Sigmoid colon (tissue), 7 donors: ENCODE data around the gene SLC2A3. TPM values are rescaled to one million over a fixed set of nuclear protein-coding genes. Genes with fewer than 3 reads are reported as not detected.
A peak's percentile ranks its signal among the peaks of the same experiment; 100 is the strongest.

Experiments used
- DNase-seq: peaks from one replicate; pipeline ENCODE4 v3.0.0-alpha.2; 2019
- H3K27ac ChIP-seq, 4 donors: fragments of 200-600 bp; sonication (generic); one replicate each; pipeline ENCODE4 v1.5.1; 2016 to 2019; ENCODE audit warnings: mild to moderate bottlenecking in 1 of 4
- H3K27me3 ChIP-seq, 3 donors: fragments of 200-600 bp; sonication (generic); one replicate each; pipeline ENCODE4 v1.5.1; 2019; ENCODE audit warnings: mild to moderate bottlenecking in 1 of 3
- H3K36me3 ChIP-seq, 4 donors: fragments of 200-600 bp; sonication (generic); one replicate each; pipeline ENCODE4 v1.5.1; 2016 to 2019
- H3K4me1 ChIP-seq, 4 donors: fragments of 200-600 bp; sonication (generic); one replicate each; pipeline ENCODE4 v1.5.1; 2017 to 2019
- H3K4me3 ChIP-seq, 4 donors: fragments of 200-600 bp; sonication (generic); one replicate each; pipeline ENCODE4 v1.5.1; 2017 to 2019; ENCODE audit warnings: mild to moderate bottlenecking in 2 of 4, moderate library complexity in 1 of 4
- H3K9me3 ChIP-seq, 4 donors: fragments of 200-600 bp in 3 of 4; sonication (generic) in 3 of 4; one replicate each; pipeline versions ENCODE4 v1.5.1 to v1.6.1; 2013 to 2019
- EP300 ChIP-seq, 4 donors: sonication (generic); formaldehyde crosslinking; IDR thresholded peaks; one replicate each; pipeline ENCODE4 v1.6.1; 2017; ENCODE audit warnings: antibody characterized with exemption in 4 of 4
- POLR2A ChIP-seq, 2 donors: fragments of 450-650 bp; IDR thresholded peaks; one replicate each; pipeline ENCODE4 v1.6.1; 2016; ENCODE audit warnings: antibody characterized with exemption in 2 of 2, mild to moderate bottlenecking in 2 of 2, moderate library complexity in 2 of 2
- POLR2AphosphoS5 ChIP-seq, 4 donors: sonication (generic); formaldehyde crosslinking; IDR thresholded peaks; one replicate each; pipeline ENCODE4 v1.6.1; 2017; ENCODE audit warnings: antibody characterized with exemption in 4 of 4
- WGBS, 2 donors: extraction: QIAGEN DNeasy Blood & Tissue Kit; methylation state at CpG; one replicate each; pipeline ENCODE4 v1.1.7; 2013; 5-methylcytosine and 5-hydroxymethylcytosine counted together
- intact Hi-C: fragments of 100-400 bp; cut with DNase I; formaldehyde crosslinking; loops from one replicate; pipeline ENCODE4 v1.15.1; 2023
- polyA plus RNA-seq, 3 donors: library from polyadenylated mRNA; stranded (reverse); fragments of 200-250 nt; gene quantifications; one replicate each; pipeline ENCODE4 v1.2.3, GENCODE V29; 2013
- small RNA-seq, 3 donors: library from RNA; depleted of rRNA; stranded (forward); fragments of <200 nt; gene quantifications; one replicate each; pipeline ENCODE3, GENCODE V24; 2016
- total RNA-seq, 4 donors: library from RNA; depleted of rRNA; stranded (reverse); fragments of >200 nt; gene quantifications; one replicate each; pipeline ENCODE4 v1.1.0, GENCODE V29; 2016
- TF ChIP-seq, protein P1 (sequence below), 4 experiments: fragments of 450-650 bp in 3 of 4; fragments of 200-600 bp in 1 of 4; IDR thresholded peaks; one replicate each; pipeline ENCODE4 v1.5.1; 2016 to 2019; ENCODE audit warnings: antibody characterized with exemption in 4 of 4, mild to moderate bottlenecking in 3 of 4, moderate library complexity in 2 of 4
- donor health status: healthy with polysubstance abuse.
- donor health status: Bipolar disorder and iron deficiency.
- donor health status: healthy.

The SLC2A3 gene
- total and polyA plus RNA-seq, 7 donors, result 3.0 to 110 (median 12.8) TPM

- WGBS, 2 donors, result 86 to 90% methylated on average over 3 of the region's 3 CpGs
- no peak for DNase-seq
- Histone ChIP-seq H3K4me3 (no peak overlapping the region), H3K9me3 (no peaks in the 10 kb centered on the region), H3K27me3 (no peaks in the 10 kb centered on the region), H3K27ac (no peak overlapping the region), H3K4me1 (no peaks in the 10 kb centered on the region), H3K36me3 (no peaks in the 10 kb centered on the region)
- no peak for TF ChIP-seq POLR2AphosphoS5 (IDR thresholded peaks at IDR 0.05)
- TF ChIP-seq, protein P1, sequence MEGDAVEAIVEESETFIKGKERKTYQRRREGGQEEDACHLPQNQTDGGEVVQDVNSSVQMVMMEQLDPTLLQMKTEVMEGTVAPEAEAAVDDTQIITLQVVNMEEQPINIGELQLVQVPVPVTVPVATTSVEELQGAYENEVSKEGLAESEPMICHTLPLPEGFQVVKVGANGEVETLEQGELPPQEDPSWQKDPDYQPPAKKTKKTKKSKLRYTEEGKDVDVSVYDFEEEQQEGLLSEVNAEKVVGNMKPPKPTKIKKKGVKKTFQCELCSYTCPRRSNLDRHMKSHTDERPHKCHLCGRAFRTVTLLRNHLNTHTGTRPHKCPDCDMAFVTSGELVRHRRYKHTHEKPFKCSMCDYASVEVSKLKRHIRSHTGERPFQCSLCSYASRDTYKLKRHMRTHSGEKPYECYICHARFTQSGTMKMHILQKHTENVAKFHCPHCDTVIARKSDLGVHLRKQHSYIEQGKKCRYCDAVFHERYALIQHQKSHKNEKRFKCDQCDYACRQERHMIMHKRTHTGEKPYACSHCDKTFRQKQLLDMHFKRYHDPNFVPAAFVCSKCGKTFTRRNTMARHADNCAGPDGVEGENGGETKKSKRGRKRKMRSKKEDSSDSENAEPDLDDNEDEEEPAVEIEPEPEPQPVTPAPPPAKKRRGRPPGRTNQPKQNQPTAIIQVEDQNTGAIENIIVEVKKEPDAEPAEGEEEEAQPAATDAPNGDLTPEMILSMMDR (IDR thresholded peaks at IDR 0.05), result no peak
- no peak for TF ChIP-seq EP300 (IDR thresholded peaks at IDR 0.05)
- TF ChIP-seq POLR2A (IDR thresholded peaks at IDR 0.05), result no peak
- intact Hi-C loops, result no loop called here
These were observed 56.7 kb downstream of the SLC2A3 start for GRCh38 chr12:7879246-7879645.

- Histone ChIP-seq H3K4me1 (peaks cover 0 to 7% (median 3%) of the 10 kb centered on the region in 4 donors), H3K36me3 (no peaks in the 10 kb centered on the region), H3K27me3 (peaks cover 7 to 15% (median 13%) of the 10 kb centered on the region in 3 donors), H3K9me3 (no peaks in the 10 kb centered on the region), H3K27ac (no peak overlapping the region), H3K4me3 (no peak overlapping the region)
- WGBS, 2 donors, result 79 to 81% methylated on average over 8 of the region's 8 CpGs
- intact Hi-C loops, result no loop called here
- TF ChIP-seq, protein P1 (IDR thresholded peaks at IDR 0.05), result no peak
- TF ChIP-seq POLR2A (IDR thresholded peaks at IDR 0.05), result no peak
- no peak for TF ChIP-seq POLR2AphosphoS5 (IDR thresholded peaks at IDR 0.05)
- no peak for TF ChIP-seq EP300 (IDR thresholded peaks at IDR 0.05)
- DNase-seq, result no peak
These were observed 58.6 kb downstream of the SLC2A3 start for GRCh38 chr12:7877420-7877819.

DNA sequence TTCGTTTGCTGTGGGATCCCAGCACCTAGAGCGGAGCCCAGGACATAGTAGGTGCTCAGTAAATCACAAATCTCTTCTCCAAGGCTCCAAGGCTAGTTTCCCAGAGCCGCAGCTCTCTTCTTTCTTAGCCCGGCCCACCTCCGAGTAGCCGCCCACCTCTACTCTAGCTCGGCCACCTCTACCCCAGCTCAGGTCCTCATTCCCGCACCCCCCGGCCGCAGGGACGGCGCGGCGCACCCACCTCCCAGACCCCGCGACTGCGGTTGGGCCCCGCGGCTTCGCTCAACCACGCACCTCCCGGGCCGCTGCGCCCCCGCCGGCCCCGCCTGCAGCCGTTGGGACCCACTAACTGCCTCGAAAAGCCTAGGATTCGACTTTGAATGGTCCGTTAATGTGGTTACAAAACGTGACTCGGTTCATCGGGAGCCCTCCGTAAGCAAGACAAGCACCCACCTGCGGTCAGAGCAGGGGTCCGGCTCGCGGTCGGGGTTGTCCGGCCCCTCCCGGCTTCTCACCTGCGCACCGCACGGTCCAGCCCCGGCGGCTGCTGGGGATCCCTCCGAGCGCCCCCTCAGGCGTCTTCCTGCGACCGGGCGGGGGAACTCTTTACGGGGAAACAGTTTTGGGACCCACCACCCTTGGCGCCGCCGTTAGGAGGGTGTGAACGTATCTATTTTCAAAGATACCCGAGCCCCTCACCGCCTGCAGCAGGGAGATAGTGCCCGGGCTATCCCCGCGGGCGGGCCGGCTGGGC, 63.2 kb downstream of the SLC2A3 start, which contains the start of gene SLC2A14:
SLC2A14 (minus strand) TSS at position 350 of the 754 bp plus-strand sequence. CDS start 3,035 bp downstream, outside the sequence.
- H3K9me3 ChIP-seq, result no peaks in the 10 kb centered on the region
- TF ChIP-seq, protein P1 (IDR thresholded peaks at IDR 0.05), result no peak
- no peak for TF ChIP-seq POLR2A (IDR thresholded peaks at IDR 0.05)
- no peak for TF ChIP-seq EP300 (IDR thresholded peaks at IDR 0.05)
- no peak for TF ChIP-seq POLR2AphosphoS5 (IDR thresholded peaks at IDR 0.05)
- H3K4me1 ChIP-seq, result peaks cover 0 to 7% (median 3%) of the 10 kb centered on the region in 4 donors
- intact Hi-C loops, result no loop called here
- 23 to 68% methylated on average over 65 of the region's 65 CpGs for WGBS, 2 donors
- H3K27ac ChIP-seq, result no peak within 1 kb of the TSS
- peaks cover 8 to 31% (median 19%) of the 10 kb centered on the region in 3 donors for H3K27me3 ChIP-seq
- H3K4me3 ChIP-seq, result peak within 1 kb of the TSS in 2 of 4 donors; percentile 28 to 33
- DNase-seq, result no peak
- H3K36me3 ChIP-seq, result no peaks in the 10 kb centered on the region

- Histone ChIP-seq H3K27ac (no peak overlapping the region), H3K4me1 (peaks cover 0 to 7% (median 3%) of the 10 kb centered on the region in 4 donors), H3K4me3 (no peak overlapping the region), H3K36me3 (no peaks in the 10 kb centered on the region), H3K9me3 (no peaks in the 10 kb centered on the region), H3K27me3 (peaks cover 8 to 31% (median 19%) of the 10 kb centered on the region in 3 donors)
- intact Hi-C loops, result no loop called here
- WGBS, 2 donors, result 28 to 47% methylated on average over 3 of the region's 3 CpGs
- TF ChIP-seq POLR2AphosphoS5 (IDR thresholded peaks at IDR 0.05) (no peak), EP300 (IDR thresholded peaks at IDR 0.05) (no peak), POLR2A (IDR thresholded peaks at IDR 0.05) (no peak)
- TF ChIP-seq, protein P1 (IDR thresholded peaks at IDR 0.05), result no peak
- no peak for DNase-seq
These were observed 65.7 kb downstream of the SLC2A3 start for GRCh38 chr12:7870335-7870734.

Small RNA genes within 50 kb of the gene (small RNA-seq; reads per million reads assigned to genes)
- gene RF00019, result 0 reads per million in 3 donors

Other genes with a start within 250 kb of the SLC2A3 start
- not detected for gene GDF3, start 240.4 kb downstream of the SLC2A3 start, total RNA-seq
- gene GDF3, start 240.4 kb downstream of the SLC2A3 start, polyA plus RNA-seq, result not detected
- gene DPPA3, start 224.8 kb downstream of the SLC2A3 start, total RNA-seq, result not detected
- not detected for gene DPPA3, start 224.8 kb downstream of the SLC2A3 start, polyA plus RNA-seq
- not detected for gene CLEC4C, start 188.8 kb downstream of the SLC2A3 start, total RNA-seq
- under 1 TPM in 1 of 3 donors, not detected in 2; 0.16 TPM for gene CLEC4C, start 188.8 kb downstream of the SLC2A3 start, polyA plus RNA-seq
- gene NANOGNB, start 171.0 kb downstream of the SLC2A3 start, total RNA-seq, result not detected
- gene NANOGNB, start 171.0 kb downstream of the SLC2A3 start, polyA plus RNA-seq, result not detected
- gene NANOG, start 146.8 kb downstream of the SLC2A3 start, total RNA-seq, result under 1 TPM in 3 of 4 donors, not detected in 1; under 0.01 to 0.28 (median under 0.01) TPM
- not detected for gene NANOG, start 146.8 kb downstream of the SLC2A3 start, polyA plus RNA-seq
- 1 to 10 TPM in 1 of 4 donors, not detected in 3; 1.4 TPM for gene SLC2A14, start 63.3 kb downstream of the SLC2A3 start, total RNA-seq
- gene SLC2A14, start 63.3 kb downstream of the SLC2A3 start, polyA plus RNA-seq, result under 1 TPM in 1 of 3 donors, not detected in 2; 0.04 TPM
- 10 to 100 TPM; 12.5 to 17.1 (median 15.7) TPM for gene FOXJ2, start 96.5 kb upstream of the SLC2A3 start, total RNA-seq
- gene FOXJ2, start 96.5 kb upstream of the SLC2A3 start, polyA plus RNA-seq, result 1 to 10 TPM; 2.8 to 8.6 (median 4.8) TPM
- 10 to 100 TPM in 3 of 4 donors, 1 to 10 TPM in 1; 6.6 to 16.8 (median 12.2) TPM for gene C3AR1, start 130.2 kb upstream of the SLC2A3 start, total RNA-seq
- gene C3AR1, start 130.2 kb upstream of the SLC2A3 start, polyA plus RNA-seq, result 10 to 100 TPM in 1 of 3 donors, 1 to 10 TPM in 2; 7.6 to 27.3 (median 9.0) TPM
- gene NECAP1, start 146.1 kb upstream of the SLC2A3 start, total RNA-seq, result 10 to 100 TPM; 23.9 to 31.0 (median 25.2) TPM
- 10 to 100 TPM; 21.3 to 45.5 (median 33.0) TPM for gene NECAP1, start 146.1 kb upstream of the SLC2A3 start, polyA plus RNA-seq
- gene CLEC4A, start 187.4 kb upstream of the SLC2A3 start, total RNA-seq, result 1 to 10 TPM in 3 of 4 donors, under 1 TPM in 1; 0.49 to 3.4 (median 2.2) TPM
- gene CLEC4A, start 187.4 kb upstream of the SLC2A3 start, polyA plus RNA-seq, result 1 to 10 TPM; 3.7 to 5.5 (median 4.8) TPM
- gene ZNF705A, start 220.8 kb upstream of the SLC2A3 start, total RNA-seq, result not detected
- not detected for gene ZNF705A, start 220.8 kb upstream of the SLC2A3 start, polyA plus RNA-seq